NCI-H2196 treated with DMSO at 0.1 percent for 48 hours (cell line): ENCODE measurements around the gene ETS1.
"Not testable (repeated sequence)": the region's sequence is repeated elsewhere in the genome, so short reads cannot be mapped to it uniquely, and the experiment has no call there.

Experiments
- DNase-seq: peaks from one replicate; lab custom pipeline; 2025; ENCODE audit not compliant: unreplicated experiment; lab: John Stamatoyannopoulos, UW

Gene ETS1

DNA sequence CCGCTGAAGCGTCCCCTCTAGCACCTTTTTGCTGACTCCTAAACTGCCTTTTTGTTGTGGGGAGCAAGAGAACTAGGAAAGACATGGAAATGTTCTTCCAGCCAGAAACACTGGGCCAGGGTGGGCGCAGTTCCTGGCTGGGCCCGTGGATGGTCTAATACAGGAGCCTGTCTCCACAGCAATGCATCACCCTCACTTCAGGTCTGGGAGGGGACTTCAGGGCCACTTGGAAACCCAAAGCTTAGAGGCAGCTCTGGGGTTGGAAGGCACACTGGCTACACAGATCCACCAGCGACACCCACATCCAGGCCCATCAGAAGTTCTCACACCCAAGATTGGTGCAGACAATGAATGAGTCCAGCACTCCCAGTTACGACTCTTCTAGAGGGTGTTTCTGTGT lies 120.3 kb downstream of the ETS1 start:
- no peak for DNase-seq

DNA sequence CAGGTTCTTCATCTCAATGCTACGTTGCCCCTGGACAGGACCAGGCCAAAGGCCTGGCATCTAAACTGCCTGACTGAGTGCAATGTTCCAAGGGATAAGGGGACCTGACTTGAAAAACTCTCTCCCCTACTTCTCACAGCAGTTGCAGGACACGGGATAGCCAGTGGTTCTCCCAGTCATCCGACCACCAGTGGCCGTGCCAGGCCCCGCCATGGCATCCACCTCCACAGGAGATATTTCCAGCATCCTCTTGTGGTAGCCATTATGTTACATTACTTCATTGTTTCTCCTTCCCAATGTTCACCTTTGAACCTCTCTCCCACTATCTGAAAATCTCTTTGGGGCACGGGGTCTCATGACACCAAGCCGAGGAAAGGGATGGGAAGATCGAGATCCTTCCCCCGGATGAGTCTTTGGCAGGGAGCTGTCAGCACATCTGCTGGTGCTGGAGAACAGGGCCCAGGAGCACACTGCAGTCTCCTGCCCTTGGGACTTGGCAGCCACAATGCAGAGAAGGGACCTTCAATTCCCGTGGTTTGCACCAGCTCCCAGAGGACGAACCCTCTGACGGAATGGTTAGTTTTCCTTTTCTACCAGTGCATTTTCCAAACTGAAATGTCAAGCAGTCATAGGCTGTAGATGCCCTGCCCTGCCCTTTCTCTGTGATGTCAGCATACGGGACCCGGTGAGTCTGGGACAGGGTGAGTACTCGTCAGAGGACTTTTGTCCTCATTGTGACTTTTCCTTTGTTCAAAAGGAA lies 121.2 kb downstream of the ETS1 start:
- no peak for DNase-seq

- DNase-seq, result no peak
These were observed 121.8 kb downstream of the ETS1 start for GRCh38 chr11:128465531-128465930.

DNA sequence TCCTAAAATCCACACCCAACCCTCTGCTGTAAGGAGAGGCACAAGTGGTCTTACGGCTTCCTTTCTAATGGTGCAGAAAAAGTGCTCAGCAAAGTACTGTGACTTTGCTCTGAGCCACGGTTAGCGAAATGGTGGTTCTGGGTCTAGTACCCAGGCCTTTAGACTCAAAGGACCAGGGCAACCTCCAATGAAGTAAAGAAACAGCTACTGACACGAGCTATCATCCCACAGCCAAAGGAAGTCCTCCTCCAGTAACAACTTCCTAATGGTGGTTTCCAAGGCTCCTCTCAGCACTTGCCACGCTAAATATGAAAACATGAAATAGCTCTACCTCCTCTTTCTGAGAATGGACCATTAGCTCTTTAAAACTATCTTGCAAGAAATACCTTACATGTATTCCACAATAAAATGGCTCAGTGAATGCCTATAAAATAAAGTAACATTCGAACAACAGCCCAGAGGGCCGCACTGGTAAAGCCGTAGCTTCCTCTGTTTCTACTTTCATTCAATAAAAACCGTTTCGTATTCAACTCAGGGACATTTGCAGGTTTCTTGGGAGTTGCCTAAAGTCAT lies 122.4 kb downstream of the ETS1 start:
- DNase-seq, result no peak

DNA sequence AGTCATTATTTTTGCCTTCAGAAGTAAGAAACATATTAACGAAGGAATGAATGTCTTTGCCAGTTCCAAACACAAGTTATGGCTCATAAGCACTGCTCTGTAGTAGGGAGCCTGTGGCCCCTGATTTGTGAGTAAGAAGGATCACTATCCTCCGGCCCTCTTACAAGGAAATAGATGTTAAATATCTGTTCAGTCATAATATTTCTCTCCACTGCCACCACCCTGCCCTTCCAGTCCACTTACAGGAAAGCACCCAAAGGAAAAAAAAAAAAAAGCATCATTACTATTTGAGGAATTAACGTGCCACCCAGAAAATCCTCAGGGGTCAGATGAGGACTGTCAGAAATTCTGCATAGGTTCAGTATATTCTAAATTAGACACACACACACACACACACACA lies 123.4 kb downstream of the ETS1 start:
- DNase-seq, result no peak

DNA sequence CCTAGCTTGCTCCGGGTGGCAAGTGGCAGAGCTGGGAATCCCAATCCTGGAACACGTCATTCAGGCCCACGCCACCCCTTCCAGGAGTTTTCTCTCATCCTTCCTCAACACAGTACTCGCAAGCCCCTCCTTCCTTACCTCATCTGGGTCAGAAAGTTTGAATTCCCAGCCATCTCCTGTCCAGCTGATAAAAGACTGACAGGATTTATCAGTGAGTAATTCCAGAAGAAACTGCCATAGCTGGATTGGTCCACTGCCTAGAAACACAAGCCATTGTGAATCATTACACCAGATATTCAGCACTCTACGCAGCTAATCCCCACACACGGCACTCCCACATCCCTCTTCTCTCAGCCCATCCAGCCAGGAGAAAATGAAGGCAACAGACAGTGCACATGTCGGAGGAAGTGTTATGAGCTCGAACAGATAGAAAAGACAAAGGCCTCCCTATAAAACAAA lies 124.0 kb downstream of the ETS1 start:
- no peak for DNase-seq

DNA sequence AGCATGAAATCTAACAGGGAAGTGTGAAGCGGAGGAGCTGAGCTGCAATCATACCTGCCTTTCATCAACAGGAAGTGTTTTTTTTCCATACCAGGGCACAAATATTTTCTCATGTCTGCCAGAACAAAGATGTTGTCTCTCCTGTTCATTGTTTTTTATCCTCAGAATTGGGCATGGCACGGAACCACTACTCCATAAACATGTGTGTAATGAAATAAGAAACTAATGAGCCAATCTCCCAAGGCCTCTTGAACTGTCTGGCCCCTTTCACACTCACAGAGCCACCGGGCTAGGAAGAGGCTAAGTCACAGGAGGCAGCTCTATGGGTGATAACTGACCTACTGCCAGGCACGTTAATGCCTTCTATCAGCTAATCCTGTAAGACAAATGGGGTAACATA lies 124.4 kb downstream of the ETS1 start:
- DNase-seq, result no peak

DNA sequence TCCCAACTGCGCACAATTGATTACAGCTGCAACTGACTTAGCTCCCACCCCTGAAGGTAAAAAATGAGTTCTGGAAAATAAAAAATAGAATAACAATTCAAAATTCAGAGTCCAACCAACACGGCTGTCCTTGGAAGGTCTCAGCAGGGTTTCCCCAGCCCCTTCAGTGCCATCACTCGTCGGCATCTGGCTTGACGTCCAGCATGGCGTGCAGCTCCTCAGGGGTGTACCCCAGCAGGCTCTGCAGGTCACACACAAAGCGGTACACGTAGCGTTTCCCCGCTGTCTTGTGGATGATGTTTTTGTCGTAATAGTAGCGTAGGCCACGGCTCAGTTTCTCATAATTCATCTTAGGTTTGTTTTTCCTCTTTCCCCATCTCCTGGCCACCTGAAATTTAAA lies 125.2 kb downstream of the ETS1 start:
- no peak for DNase-seq

GRCh38 chr11:128458321-128458720 lies 129.0 kb downstream of the ETS1 start:
- no peak for DNase-seq

DNA sequence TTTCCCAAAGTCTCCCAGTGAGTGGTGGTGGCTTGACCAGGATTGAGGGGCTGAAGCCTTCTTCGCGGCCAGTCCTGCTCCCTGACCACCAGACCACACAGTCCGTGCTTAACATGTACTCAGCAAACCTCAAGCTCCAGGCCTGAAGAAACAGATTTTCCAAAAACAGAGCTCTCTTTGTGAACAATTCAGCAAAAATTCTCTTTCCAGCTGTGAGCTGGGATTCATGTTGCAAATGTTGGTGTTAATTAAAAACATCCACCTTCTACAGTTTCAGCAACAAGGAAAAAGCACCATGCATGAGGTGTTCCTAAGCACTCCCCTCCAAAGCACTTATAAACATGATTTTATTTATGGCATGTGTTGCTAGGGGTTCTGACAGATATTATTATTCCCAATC lies 129.5 kb downstream of the ETS1 start:
- no peak for DNase-seq

- no peak for DNase-seq
These were observed 130.6 kb downstream of the ETS1 start for GRCh38 chr11:128456566-128457268.

GRCh38 chr11:128455766-128456165 lies 131.6 kb downstream of the ETS1 start:
- no peak for DNase-seq

DNA sequence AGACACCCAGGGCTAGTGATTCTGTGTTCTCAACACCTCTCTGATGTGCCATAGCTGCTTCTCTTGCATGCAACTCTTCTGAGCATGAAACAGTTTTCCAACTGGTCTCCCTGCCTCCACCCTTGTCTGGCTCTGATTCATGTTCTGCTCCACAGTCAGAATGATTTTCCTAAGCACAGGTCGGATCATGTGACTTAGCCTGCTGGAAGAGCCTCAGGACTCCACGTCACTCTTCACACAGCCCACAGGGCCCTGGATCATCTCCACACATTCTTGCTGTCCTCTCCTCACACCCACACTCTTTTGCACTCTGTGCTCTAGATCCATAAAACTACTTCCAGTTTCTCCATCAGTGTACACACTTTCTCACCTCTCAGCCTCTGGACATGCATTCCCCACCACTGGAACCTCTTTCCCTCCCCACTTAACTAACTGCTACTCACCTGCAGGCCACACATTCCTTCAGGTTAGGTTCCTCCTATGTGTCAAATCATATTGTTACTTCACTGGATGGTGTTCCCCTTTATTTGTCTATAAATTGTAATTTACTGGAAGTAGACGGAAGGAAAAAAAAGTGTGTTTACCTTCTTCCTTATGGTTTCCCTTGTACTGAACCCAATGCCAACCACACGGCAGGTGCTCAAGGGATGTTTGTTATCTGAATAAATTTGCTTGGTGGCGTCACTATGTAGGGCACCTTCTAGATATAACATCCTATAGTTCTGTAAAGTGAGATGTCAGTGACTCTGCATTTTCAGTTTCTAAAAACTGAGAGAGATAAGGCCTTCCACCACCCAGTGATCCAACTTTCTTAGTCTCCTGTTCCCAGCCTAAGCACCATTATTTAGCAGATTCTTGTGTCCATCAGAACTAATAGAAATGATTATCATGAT lies 133.7 kb downstream of the ETS1 start:
- no peak for DNase-seq

GRCh38 chr11:128451652-128452470 lies 135.5 kb downstream of the ETS1 start:
- no peak for DNase-seq

DNA sequence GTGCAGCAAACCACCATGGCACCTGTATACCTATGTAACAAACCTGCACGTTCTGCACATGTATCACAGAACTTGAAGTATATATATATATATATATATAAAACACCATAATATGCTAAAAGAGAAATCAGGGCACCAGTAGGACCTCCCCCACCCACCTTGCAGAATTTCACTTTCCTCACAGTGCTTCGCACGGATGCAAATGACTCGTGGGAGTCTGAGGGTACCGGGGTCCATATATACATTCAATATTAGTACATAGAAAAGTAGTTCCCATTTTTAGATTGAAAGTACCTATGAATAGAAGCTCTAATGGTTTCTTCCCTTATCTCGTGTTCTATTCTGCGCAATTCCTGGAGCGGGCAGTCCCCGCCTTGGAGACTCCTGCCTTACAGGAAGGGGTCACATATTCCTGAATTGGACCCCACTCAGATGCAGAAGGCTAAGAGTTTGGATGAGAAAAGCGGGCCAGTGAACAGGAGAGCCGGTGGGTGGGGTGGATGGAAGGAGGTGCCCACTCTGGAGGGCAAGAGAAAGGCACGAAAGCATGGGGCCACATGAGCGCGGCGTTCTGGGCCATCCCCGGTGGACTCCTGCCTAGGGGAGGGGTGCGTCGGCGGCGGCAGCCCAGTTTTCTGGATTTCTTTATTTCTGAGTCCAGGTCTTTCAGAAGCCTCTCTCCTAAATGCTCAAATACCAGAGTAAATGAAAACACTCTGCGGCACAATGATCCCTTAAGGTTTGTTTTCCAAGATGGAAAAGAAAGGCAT lies 136.3 kb downstream of the ETS1 start:
- no peak for DNase-seq

DNA sequence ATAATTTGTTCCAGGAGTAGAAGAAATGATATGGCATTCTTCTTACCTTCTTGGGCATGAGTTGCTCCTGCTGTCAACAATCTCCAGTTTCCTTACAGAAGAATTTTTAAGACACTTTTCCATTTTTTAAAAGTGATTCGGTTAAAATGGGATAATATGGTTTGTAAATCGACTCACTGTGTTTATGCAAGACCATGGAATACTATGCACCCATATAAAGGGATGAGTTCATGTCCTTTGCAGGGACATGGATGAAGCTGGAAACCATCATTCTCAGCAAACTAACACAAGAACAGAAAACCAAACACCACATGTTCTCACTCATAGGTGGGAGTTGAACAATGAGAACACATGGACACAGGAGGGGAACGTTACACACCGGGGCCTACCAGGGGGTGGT lies 136.9 kb downstream of the ETS1 start:
- not testable (repeated sequence) for DNase-seq

DNA sequence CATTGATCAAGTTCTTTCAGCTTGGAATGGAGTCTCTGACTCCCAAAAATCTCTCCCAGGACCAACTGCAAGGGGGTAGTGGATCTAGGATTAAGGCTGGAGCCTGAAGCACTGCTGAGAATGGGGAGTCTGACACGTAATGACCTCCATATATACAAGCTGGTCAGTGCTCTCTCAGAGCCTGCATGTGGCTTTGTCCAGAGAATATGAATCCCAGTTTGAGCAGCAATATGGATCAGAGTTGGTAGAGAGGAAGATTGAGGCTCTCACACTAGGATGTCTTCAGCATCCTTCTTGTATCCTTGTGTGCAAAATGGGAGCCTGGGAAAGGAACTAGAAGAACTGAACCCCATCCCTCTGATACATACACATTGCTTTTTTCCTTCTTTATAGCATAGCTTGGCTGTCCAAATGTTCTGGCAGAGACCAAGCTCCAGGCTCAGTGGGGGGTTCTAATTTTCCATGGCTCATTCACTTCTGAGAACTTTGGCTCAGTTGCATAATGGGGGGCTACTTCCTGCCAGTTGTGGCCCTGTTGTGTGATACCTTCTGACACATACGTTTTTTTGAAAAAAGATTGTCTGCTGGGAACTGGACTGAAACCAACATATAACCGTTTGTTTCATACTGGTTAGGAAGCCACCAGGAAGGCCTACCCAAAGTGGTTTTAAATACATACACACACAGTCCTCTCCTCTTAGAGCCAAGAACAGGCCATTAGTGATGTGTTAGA lies 138.2 kb downstream of the ETS1 start:
- DNase-seq, result no peak

DNA sequence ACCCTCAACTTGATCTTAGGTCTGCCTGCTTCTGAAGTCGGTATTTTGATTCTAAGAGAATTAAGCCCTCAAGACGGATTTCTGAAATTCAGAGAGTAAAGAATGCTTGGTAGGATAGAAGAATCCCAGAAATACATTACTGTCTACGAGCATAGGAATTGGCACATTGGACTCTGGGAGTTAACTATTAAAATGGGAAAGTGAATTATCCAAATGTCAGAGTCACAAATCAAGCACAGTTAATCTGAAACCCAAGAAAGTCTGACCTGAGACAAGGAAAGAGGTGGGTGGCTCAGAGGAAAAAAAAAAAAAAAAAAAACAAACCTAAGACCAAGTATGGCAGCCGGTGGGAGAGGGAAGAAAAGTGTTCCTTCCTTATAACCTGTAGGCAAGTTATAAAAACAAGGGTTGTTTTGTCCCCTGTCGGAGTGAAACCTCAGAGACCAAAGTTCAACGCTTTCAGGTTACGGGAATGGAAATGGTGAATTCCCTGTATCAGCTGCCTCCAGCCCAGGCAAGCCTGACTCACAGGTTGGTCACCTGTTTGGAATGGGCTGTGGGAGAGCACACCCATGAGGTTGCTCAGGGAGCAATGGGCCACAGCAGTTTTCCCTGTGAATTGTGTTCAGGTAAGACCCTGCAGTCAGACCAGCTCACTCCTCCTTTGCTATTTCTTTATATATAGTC lies 139.0 kb downstream of the ETS1 start:
- no peak for DNase-seq
